ENCODE results near the gene CHRNE.
A peak's percentile ranks its signal among the peaks of the same experiment; 100 is the strongest.

Gene CHRNE

DNA sequence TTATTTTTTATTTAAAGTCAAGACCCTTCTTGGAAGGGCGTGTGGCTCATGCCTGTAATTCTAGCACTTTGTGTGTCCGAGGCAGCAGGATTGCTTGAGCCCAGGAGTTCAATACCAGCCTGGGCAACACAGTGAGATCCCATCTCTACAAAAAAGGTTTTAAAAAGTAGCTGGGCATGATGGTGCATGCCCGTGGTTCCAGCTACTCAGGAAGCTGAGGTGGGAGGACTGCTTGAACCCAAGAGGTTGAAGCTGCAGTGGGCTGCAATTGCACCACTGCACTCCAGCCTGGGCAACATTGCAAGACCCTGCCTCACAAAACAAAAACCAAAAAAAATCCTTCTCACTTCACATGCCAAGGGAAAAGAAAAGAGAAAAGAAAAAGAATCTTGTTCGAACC lies 40.2 kb downstream of the CHRNE start:
- no peak overlapping the region for H3K4me2 ChIP-seq (ENCODE audit: low read length)
- H3K9me3 ChIP-seq (ENCODE audit: control insufficient read depth, low read length), result no peaks in the 10 kb centered on the region
- no peak overlapping the region for H3K4me3 ChIP-seq (ENCODE audit: low read depth, low read length)
- TF ChIP-seq, protein P1, sequence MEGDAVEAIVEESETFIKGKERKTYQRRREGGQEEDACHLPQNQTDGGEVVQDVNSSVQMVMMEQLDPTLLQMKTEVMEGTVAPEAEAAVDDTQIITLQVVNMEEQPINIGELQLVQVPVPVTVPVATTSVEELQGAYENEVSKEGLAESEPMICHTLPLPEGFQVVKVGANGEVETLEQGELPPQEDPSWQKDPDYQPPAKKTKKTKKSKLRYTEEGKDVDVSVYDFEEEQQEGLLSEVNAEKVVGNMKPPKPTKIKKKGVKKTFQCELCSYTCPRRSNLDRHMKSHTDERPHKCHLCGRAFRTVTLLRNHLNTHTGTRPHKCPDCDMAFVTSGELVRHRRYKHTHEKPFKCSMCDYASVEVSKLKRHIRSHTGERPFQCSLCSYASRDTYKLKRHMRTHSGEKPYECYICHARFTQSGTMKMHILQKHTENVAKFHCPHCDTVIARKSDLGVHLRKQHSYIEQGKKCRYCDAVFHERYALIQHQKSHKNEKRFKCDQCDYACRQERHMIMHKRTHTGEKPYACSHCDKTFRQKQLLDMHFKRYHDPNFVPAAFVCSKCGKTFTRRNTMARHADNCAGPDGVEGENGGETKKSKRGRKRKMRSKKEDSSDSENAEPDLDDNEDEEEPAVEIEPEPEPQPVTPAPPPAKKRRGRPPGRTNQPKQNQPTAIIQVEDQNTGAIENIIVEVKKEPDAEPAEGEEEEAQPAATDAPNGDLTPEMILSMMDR (IDR thresholded peaks at IDR 0.05), result no peak
- no peak overlapping the region for H3K9ac ChIP-seq
- H3K36me3 ChIP-seq (ENCODE audit: control insufficient read depth, insufficient read depth, low read length), result no peaks in the 10 kb centered on the region
- H2AFZ ChIP-seq, result no peak overlapping the region
- H3K27ac ChIP-seq, result no peak overlapping the region
- H3K79me2 ChIP-seq, result peaks cover 38% of the 10 kb centered on the region
- H3K27me3 ChIP-seq (ENCODE audit: control insufficient read depth, insufficient read depth, low read length), result no peaks in the 10 kb centered on the region
- H3K4me1 ChIP-seq, result peaks cover 10% of the 10 kb centered on the region

DNA sequence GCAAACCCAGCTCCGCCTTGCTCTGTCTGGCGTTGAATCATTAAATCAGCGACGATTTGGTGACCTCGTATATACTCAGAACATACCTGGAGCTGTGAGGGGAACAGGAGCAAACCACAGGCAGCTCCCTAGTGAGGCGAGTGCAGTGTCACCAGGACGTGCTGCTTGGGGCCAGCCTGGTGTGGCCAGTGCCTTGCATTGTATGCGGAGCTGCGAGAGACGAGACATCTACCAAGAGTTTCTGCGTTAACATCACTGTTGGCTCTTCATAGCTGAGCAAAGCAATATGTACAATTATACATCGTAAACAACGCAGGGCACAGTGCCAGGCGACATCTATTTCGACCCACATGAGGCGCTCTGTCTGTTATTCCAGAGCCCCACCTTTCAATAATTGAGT lies 41.8 kb downstream of the CHRNE start:
- peaks cover 11% of the 10 kb centered on the region for H3K4me1 ChIP-seq
- TF ChIP-seq, protein P1 (IDR thresholded peaks at IDR 0.05), result no peak
- no peak overlapping the region for H3K9ac ChIP-seq
- H3K27ac ChIP-seq, result no peak overlapping the region
- no peak overlapping the region for H2AFZ ChIP-seq
- no peak overlapping the region for H3K4me2 ChIP-seq (ENCODE audit: low read length)
- no peaks in the 10 kb centered on the region for H3K9me3 ChIP-seq (ENCODE audit: control insufficient read depth, low read length)
- no peaks in the 10 kb centered on the region for H3K27me3 ChIP-seq (ENCODE audit: control insufficient read depth, insufficient read depth, low read length)
- H3K4me3 ChIP-seq (ENCODE audit: low read depth, low read length), result no peak overlapping the region
- H3K79me2 ChIP-seq, result peaks cover 40% of the 10 kb centered on the region
- H3K36me3 ChIP-seq (ENCODE audit: control insufficient read depth, insufficient read depth, low read length), result no peaks in the 10 kb centered on the region

DNA sequence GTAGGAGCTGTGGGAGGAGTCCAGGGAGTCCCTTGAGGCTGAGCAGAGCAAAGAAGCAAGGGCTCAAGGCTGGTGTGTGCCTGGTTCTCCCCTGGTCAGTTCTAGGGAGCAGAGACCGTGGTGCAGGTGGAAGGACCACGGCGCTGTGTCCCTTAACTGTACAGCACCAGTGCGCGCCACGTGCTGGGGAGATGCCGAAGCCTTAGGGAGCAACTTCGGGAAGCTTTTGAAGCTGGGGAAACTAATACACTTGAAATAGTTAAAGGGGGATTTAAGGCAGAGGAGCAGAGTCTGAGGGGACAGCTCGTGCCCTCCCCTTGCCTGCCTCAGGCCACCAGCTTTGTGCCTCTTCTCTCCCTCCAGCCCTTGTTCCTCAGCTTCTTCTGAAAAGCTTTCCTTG lies 42.2 kb downstream of the CHRNE start:
- Histone ChIP-seq H3K36me3 (ENCODE audit: control insufficient read depth, insufficient read depth, low read length) (no peaks in the 10 kb centered on the region), H3K27ac (no peak overlapping the region), H3K79me2 (peaks cover 40% of the 10 kb centered on the region), H3K27me3 (ENCODE audit: control insufficient read depth, insufficient read depth, low read length) (no peaks in the 10 kb centered on the region), H3K9ac (no peak overlapping the region), H3K4me3 (ENCODE audit: low read depth, low read length) (no peak overlapping the region), H2AFZ (no peak overlapping the region), H3K4me1 (peaks cover 11% of the 10 kb centered on the region), H3K4me2 (ENCODE audit: low read length) (no peak overlapping the region), H3K9me3 (ENCODE audit: control insufficient read depth, low read length) (no peaks in the 10 kb centered on the region)
- TF ChIP-seq, protein P1 (IDR thresholded peaks at IDR 0.05), result no peak

DNA sequence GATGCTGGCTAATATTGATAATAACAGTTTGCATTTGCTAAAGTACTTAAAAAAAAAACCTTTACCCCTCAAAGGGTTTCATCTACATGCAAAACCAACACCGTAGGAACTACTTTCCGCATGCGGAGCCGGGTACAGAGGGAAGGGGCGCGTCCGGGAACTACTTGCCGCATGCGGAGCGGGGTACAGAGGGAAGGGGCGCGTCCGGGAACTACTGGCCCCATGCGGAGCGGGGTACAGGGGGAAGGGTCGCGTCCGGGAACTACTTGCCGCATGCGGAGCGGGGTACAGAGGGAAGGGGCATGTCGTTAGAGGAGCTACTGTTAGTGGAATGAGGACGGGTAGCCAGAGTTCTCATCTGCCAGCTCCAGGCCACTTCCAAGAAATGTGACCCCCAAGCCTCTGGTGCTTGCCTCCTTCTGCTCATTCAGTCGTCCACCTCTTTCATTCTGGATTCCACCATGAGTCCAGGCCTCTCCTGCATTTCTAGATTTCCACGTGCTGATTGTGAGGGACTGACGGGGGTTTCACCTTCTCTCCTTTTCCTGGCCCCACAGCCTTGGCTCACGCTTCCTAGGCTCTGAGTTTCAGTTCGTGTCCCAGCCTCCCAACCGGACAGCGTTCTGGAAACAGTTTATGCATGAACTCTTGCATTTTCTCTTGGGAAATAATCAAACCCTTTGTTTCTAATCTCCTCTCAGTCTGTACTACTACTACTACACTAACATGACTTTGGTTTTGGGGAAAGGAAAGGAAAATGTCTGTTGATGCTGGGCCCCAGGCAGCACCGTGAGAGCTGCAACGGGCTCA lies 42.9 kb downstream of the CHRNE start:
- Histone ChIP-seq H3K4me2 (ENCODE audit: low read length) (no peak overlapping the region), H3K4me3 (ENCODE audit: low read depth, low read length) (no peak overlapping the region), H3K79me2 (peaks cover 40% of the 10 kb centered on the region), H3K27me3 (ENCODE audit: control insufficient read depth, insufficient read depth, low read length) (no peaks in the 10 kb centered on the region), H3K36me3 (ENCODE audit: control insufficient read depth, insufficient read depth, low read length) (no peaks in the 10 kb centered on the region), H3K9me3 (ENCODE audit: control insufficient read depth, low read length) (no peaks in the 10 kb centered on the region), H2AFZ (no peak overlapping the region), H3K9ac (no peak overlapping the region), H3K4me1 (peaks cover 11% of the 10 kb centered on the region), H3K27ac (no peak overlapping the region)
- TF ChIP-seq, protein P1 (IDR thresholded peaks at IDR 0.05), result no peak

DNA sequence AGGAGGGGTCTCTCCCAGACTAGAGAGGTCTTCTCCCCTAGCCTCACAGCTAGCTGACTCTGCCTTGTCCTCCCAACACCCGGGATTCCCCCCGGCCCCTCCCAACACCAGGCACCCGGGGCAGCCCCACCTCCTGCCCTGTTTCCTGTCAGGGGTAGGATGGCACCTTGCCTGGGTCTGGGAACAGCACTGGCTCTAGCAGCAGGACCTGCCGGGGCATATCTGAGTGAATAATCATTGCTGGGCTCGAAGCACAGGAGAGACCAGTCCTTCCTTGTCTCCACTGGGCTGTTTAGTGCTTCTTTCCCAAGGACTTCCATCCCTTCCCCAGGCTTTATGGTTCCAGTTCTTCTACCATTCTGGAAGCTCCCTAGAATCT lies 44.0 kb downstream of the CHRNE start:
- Histone ChIP-seq H3K4me2 (ENCODE audit: low read length) (peak overlapping the region; percentile 26), H3K27ac (peak overlapping the region; percentile 39), H3K4me3 (ENCODE audit: low read depth, low read length) (no peak overlapping the region), H3K9me3 (ENCODE audit: control insufficient read depth, low read length) (no peaks in the 10 kb centered on the region), H3K9ac (no peak overlapping the region), H3K79me2 (peaks cover 44% of the 10 kb centered on the region), H2AFZ (no peak overlapping the region), H3K27me3 (ENCODE audit: control insufficient read depth, insufficient read depth, low read length) (no peaks in the 10 kb centered on the region), H3K4me1 (peaks cover 11% of the 10 kb centered on the region), H3K36me3 (ENCODE audit: control insufficient read depth, insufficient read depth, low read length) (no peaks in the 10 kb centered on the region)
- TF ChIP-seq, protein P1 (IDR thresholded peaks at IDR 0.05), result no peak

Data from parathyroid adenoma (tissue), 2 donors.